ENCODE measurements around the gene U2AF1. TPM values are rescaled to one million over a fixed set of nuclear protein-coding genes. Genes with fewer than 3 reads are reported as not detected.
"Not testable (repeated sequence)": the region's sequence is repeated elsewhere in the genome, so short reads cannot be mapped to it uniquely, and the experiment has no call there.

U2AF1 gene
- total RNA-seq, 1 donor: 18.5 TPM

DNA sequence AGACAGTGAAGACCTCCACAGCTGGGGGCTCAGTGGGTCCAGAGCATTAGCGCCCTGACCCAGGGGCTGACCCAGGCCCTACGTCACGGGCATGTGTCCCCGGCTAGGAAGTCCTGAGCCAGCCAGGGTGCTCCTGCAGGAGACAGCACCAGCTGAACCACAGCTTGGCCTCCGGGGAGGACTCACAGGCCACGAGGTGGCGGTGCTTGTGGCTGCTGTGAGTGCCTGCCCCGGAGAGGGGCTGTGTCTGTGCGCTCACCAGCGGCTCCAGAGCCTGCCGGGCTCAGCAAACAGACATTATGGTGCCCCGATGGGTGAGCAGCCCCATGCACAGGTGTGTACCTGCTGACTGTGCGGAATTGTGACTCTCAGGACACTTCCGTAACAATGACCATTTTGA, 62.8 kb downstream of the U2AF1 start:
- H3K4me3 ChIP-seq (ENCODE audit: low read depth, low read length); DNase-seq (ENCODE audit: low read depth): not testable (repeated sequence)

- DNase-seq (ENCODE audit: low read depth); H3K4me3 ChIP-seq (ENCODE audit: low read depth, low read length): not testable (repeated sequence)
These were observed 64.1 kb downstream of the U2AF1 start for GRCh38 chr21:43043291-43043690.

Other genes with a start within 250 kb of the U2AF1 start
- 11.9 and 12.8 TPM in 2 replicates for gene WDR4, start 228.0 kb downstream of the U2AF1 start, total RNA-seq (ENCODE audit: low replicate concordance)
- gene NDUFV3, start 214.3 kb downstream of the U2AF1 start, total RNA-seq (ENCODE audit: low replicate concordance): 51.4 and 53.1 TPM in 2 replicates
- gene ERVH48-1, start 181.9 kb downstream of the U2AF1 start, total RNA-seq (ENCODE audit: low replicate concordance): 0.74 TPM in 1 of 2 replicates, not detected in the other
- 11.2 and 12.7 TPM in 2 replicates for gene PKNOX1, start 133.0 kb downstream of the U2AF1 start, total RNA-seq (ENCODE audit: low replicate concordance)
- gene CBS, start 31.7 kb downstream of the U2AF1 start, total RNA-seq (ENCODE audit: low replicate concordance): 63.3 and 87.1 TPM in 2 replicates
- not detected in 2 replicates for gene CRYAA, start 61.4 kb upstream of the U2AF1 start, total RNA-seq (ENCODE audit: low replicate concordance)